ENCODE data around the gene FBXO4.

DNA sequence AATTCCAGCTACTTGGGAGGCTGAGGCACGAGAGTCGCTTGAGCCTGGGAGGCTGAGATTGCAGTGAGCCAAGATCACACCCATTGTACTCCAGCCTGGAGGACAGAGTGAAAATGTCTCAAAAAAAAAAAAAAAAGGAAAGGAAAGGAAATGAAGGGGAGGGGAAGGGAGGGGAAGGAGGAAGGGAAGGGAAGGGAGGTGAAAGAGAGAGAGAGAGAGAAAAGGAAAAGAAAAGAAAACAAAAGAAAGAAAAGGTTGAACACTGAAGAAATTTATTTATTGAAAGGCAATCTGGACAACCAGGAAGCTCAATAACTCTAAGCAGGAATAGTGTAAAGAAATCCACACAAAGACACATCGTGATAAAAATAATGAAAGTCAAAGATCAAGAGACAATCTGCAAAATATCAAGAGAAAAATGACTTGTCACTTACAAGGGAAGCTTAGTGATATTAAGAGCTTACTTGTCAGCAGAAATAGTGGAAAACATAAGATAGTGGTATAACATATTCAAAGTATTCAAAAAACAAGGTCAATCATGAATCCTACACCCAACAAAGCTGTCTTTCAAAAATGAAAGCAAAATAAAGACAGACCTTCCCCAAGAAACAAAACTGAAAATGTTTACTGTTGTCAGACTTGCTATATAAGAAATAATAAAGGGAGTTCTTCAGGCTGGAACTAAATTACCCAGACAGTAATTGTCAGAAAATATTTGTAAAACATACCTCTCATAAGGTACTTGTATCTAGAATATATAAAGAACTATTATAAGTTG lies 31.8 kb upstream of the FBXO4 start:
- TF ChIP-seq, protein P1, sequence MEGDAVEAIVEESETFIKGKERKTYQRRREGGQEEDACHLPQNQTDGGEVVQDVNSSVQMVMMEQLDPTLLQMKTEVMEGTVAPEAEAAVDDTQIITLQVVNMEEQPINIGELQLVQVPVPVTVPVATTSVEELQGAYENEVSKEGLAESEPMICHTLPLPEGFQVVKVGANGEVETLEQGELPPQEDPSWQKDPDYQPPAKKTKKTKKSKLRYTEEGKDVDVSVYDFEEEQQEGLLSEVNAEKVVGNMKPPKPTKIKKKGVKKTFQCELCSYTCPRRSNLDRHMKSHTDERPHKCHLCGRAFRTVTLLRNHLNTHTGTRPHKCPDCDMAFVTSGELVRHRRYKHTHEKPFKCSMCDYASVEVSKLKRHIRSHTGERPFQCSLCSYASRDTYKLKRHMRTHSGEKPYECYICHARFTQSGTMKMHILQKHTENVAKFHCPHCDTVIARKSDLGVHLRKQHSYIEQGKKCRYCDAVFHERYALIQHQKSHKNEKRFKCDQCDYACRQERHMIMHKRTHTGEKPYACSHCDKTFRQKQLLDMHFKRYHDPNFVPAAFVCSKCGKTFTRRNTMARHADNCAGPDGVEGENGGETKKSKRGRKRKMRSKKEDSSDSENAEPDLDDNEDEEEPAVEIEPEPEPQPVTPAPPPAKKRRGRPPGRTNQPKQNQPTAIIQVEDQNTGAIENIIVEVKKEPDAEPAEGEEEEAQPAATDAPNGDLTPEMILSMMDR (IDR thresholded peaks at IDR 0.05 in 8 of 11, conservative IDR thresholded peaks at IDR 0.05 in 3 of 11): no peak
- TF ChIP-seq POLR2AphosphoS5 (IDR thresholded peaks at IDR 0.05): no peak

Measured in spleen (tissue), 7 donors.